A549 (cell line): ENCODE results near the gene DCBLD2. TPM values are rescaled to one million over a fixed set of nuclear protein-coding genes. Genes with fewer than 3 reads are reported as not detected.

Experiments used
- ATAC-seq, 2 experiments: fragments of 200-7000 bp in 1 of 2; fragments of >200 bp in 1 of 2; cut with Nextera tagmentation in 1 of 2; cut with Tn5 transposase in 1 of 2; 3 replicates each; pipeline versions ENCODE4 v1.8.0 to v1.9.1; 2018 to 2020; ENCODE audit warnings: mild to moderate bottlenecking in 1 of 2, moderate library complexity in 1 of 2
- CTCF ChIA-PET: fragments of 300-600 bp; sonication (Branson Sonifier 250); formaldehyde crosslinking; extraction: SDS; loops from one replicate; lab custom pipeline; 2021; ENCODE audit warnings: antibody characterized with exemption, inconsistent platforms; lab: Yijun Ruan, JAX
- POLR2A ChIA-PET: fragments of 350-600 bp; formaldehyde crosslinking; extraction: SDS; loops from one replicate; lab custom pipeline; 2021; ENCODE audit warnings: antibody characterized with exemption, inconsistent platforms; lab: Yijun Ruan, JAX
- DNase-seq, 2 experiments: peaks; one replicate each; pipeline versions ENCODE4 v3.0.0 to v3.0.0-alpha.2; 2011 to 2016; ENCODE audit warnings: low read depth in 1 of 2, low spot score in 1 of 2
- FAIRE-seq: peaks from 2 replicates; lab custom pipeline; 2011; peaks lifted over from hg19 to GRCh38; lab: Jason Lieb, UNC
- H3K27ac ChIP-seq, 2 experiments: fragments of >200 bp; sonication (Bioruptor Twin); formaldehyde crosslinking; 3 replicates each; pipeline ENCODE4 v1.5.1; 2016 to 2017
- H3K4me1 ChIP-seq: fragments of >200 bp; sonication (Bioruptor Twin); formaldehyde crosslinking; 3 replicates; pipeline ENCODE4 v1.6.1; 2016
- H3K4me2 ChIP-seq: fragments of >200 bp; sonication (Bioruptor Twin); formaldehyde crosslinking; 3 replicates; pipeline ENCODE4 v1.6.1; 2016
- H3K4me3 ChIP-seq: fragments of >200 bp; sonication (Bioruptor Twin); formaldehyde crosslinking; 3 replicates; pipeline ENCODE4 v1.5.1; 2016
- H3K9me3 ChIP-seq: fragments of >200 bp; sonication (Bioruptor Twin); formaldehyde crosslinking; 3 replicates; pipeline ENCODE4 v1.6.1; 2016
- ATOH8 ChIP-seq: fragments of 250-450 bp; sonication (Bioruptor Pico); IDR thresholded peaks from 2 replicates; pipeline ENCODE4 v1.5.0; 2020; ENCODE audit warnings: low read depth, mild to moderate bottlenecking, moderate library complexity
- CEBPB ChIP-seq, 2 experiments: fragments of >200 bp in 1 of 2; sonication (Bioruptor Twin) in 1 of 2; formaldehyde crosslinking in 1 of 2; IDR thresholded peaks; 2 replicates each; pipeline ENCODE4 v1.6.1; 2012 to 2016
- CHD2 ChIP-seq: fragments of 150-350 bp; IDR thresholded peaks from 2 replicates; pipeline ENCODE4 v1.6.1; 2014; ENCODE audit warnings: low read length; ENCODE audit not compliant: partially characterized antibody
- CTCF ChIP-seq: fragments of >200 bp; sonication (Bioruptor Twin); formaldehyde crosslinking; IDR thresholded peaks from 3 replicates; pipeline ENCODE4 v1.5.1; 2016
- E2F6 ChIP-seq: IDR thresholded peaks from 2 replicates; pipeline ENCODE4 v1.6.1; 2012; ENCODE audit warnings: low read depth, borderline replicate concordance
- EHF ChIP-seq: fragments of 250-450 bp; sonication (Bioruptor Pico); IDR thresholded peaks from 2 replicates; pipeline ENCODE4 v1.5.0; 2020; ENCODE audit warnings: mild to moderate bottlenecking
- ESRRA ChIP-seq: fragments of 150-350 bp; IDR thresholded peaks from 2 replicates; pipeline ENCODE4 v1.6.1; 2014; ENCODE audit warnings: mild to moderate bottlenecking, low read length, borderline replicate concordance
- FOSB ChIP-seq: fragments of 250-450 bp; sonication (Bioruptor Pico); IDR thresholded peaks from 2 replicates; pipeline ENCODE4 v1.5.0; 2020; ENCODE audit warnings: mild to moderate bottlenecking, moderate library complexity
- GATA3 ChIP-seq: IDR thresholded peaks from 2 replicates; pipeline ENCODE4 v1.6.1; 2012; ENCODE audit warnings: borderline replicate concordance
- HDAC2 ChIP-seq: fragments of 200-600 bp; sonication (generic); IDR thresholded peaks from 2 replicates; pipeline ENCODE4 v1.6.1; 2016
- HMGXB4 ChIP-seq: fragments of 250-450 bp; sonication (Bioruptor Pico); IDR thresholded peaks from 2 replicates; pipeline ENCODE4 v1.5.0; 2021; ENCODE audit warnings: mild to moderate bottlenecking, moderate library complexity, borderline replicate concordance
- HOXB13 ChIP-seq: fragments of 250-450 bp; sonication (Bioruptor Pico); IDR thresholded peaks from 2 replicates; pipeline ENCODE4 v1.5.0; 2020; ENCODE audit warnings: low read depth, mild to moderate bottlenecking, moderate library complexity
- KDM1A ChIP-seq: fragments of 200-600 bp; sonication (generic); IDR thresholded peaks from 2 replicates; pipeline ENCODE4 v1.6.1; 2016; ENCODE audit warnings: low read depth, mild to moderate bottlenecking
- MAFK ChIP-seq: fragments of 450-650 bp; IDR thresholded peaks from 2 replicates; pipeline ENCODE4 v1.6.1; 2014; ENCODE audit not compliant: partially characterized antibody
- MAX ChIP-seq: IDR thresholded peaks from 2 replicates; pipeline ENCODE4 v1.6.1; 2012
- MAZ ChIP-seq: fragments of 150-350 bp; IDR thresholded peaks from 2 replicates; pipeline ENCODE4 v1.6.1; 2014; ENCODE audit warnings: antibody characterized with exemption, low read depth, low read length, borderline replicate concordance
- NFE2L2 ChIP-seq: fragments of 150-350 bp; conservative IDR thresholded peaks from 2 replicates; pipeline ENCODE4 v1.6.1; 2014; ENCODE audit warnings: low read length
- NR3C1 ChIP-seq: fragments of >200 bp; sonication (Bioruptor Twin); formaldehyde crosslinking; IDR thresholded peaks from 3 replicates; pipeline ENCODE4 v1.6.1; 2017
- PBX3 ChIP-seq: IDR thresholded peaks from 2 replicates; pipeline ENCODE4 v1.6.1; 2012
- PHF8 ChIP-seq: fragments of 200-600 bp; sonication (generic); IDR thresholded peaks from 2 replicates; pipeline ENCODE4 v1.6.1; 2016; ENCODE audit warnings: low read depth, mild to moderate bottlenecking, antibody characterized with exemption, moderate library complexity, borderline replicate concordance
- RAD21 ChIP-seq, 2 experiments: fragments of >200 bp in 1 of 2; sonication (Bioruptor Twin) in 1 of 2; formaldehyde crosslinking in 1 of 2; IDR thresholded peaks in 1 of 2; conservative IDR thresholded peaks in 1 of 2; 2 replicates in 1 of 2; 3 replicates in 1 of 2; pipeline ENCODE4 v1.6.1; 2012 to 2018; ENCODE audit warnings: inconsistent platforms in 1 of 2
- REST ChIP-seq: fragments of 200-600 bp; sonication (generic); IDR thresholded peaks from 2 replicates; pipeline ENCODE4 v1.6.1; 2016; ENCODE audit warnings: antibody characterized with exemption, mild to moderate bottlenecking, moderate library complexity
- RFX5 ChIP-seq: fragments of 450-650 bp; IDR thresholded peaks from 2 replicates; pipeline ENCODE4 v1.7.1; 2014; ENCODE audit warnings: antibody characterized with exemption, mild to moderate bottlenecking, moderate library complexity
- RNF2 ChIP-seq: fragments of 200-600 bp; sonication (generic); IDR thresholded peaks from 2 replicates; pipeline ENCODE4 v1.6.1; 2016; ENCODE audit warnings: low read depth, mild to moderate bottlenecking, antibody characterized with exemption, moderate library complexity, borderline replicate concordance
- TFCP2L1 ChIP-seq: fragments of 250-450 bp; sonication (Bioruptor Pico); IDR thresholded peaks from 2 replicates; pipeline ENCODE4 v1.5.0; 2021; ENCODE audit warnings: mild to moderate bottlenecking
- USF2 ChIP-seq: fragments of 450-650 bp; IDR thresholded peaks from 2 replicates; pipeline ENCODE4 v1.6.1; 2014; ENCODE audit warnings: antibody characterized with exemption
- ZNF302 ChIP-seq: fragments of 250-450 bp; sonication (Bioruptor Pico); IDR thresholded peaks from 2 replicates; pipeline ENCODE4 v1.9.0; 2021; ENCODE audit warnings: inconsistent platforms, mild to moderate bottlenecking, moderate library complexity
- WGBS: methylation state at CpG from one replicate; pipeline ENCODE4 v1.1.6; 2017; ENCODE audit errors: missing lambda C conversion rate; 5-methylcytosine and 5-hydroxymethylcytosine counted together
- polyA plus RNA-seq, 4 experiments: library from polyadenylated mRNA; depleted of rRNA in 3 of 4; stranded (reverse); fragments of >200 nt; fragmentation: RNase III in 1 of 4; extraction: RNeasy Plus Mini Kit Qiagen cat#74134 plus additional on column Dnase treatment in 1 of 4; gene quantifications; 2 replicates in 3 of 4; 3 replicates in 1 of 4; pipeline ENCODE4 v1.2.3, GENCODE V29; 2011 to 2017

The DCBLD2 gene
- polyA plus RNA-seq, 2 of the 4 experiments (the other 2 are of a cell fraction) = 266 to 623 TPM

GRCh38 chr3:98914210-98915080, 12.9 kb upstream of the DCBLD2 start:
- POLR2A ChIA-PET = interaction anchor here (1.0 to 6.4 kb wide), 4 partner anchors 9 to 57 kb away, joined by 3 to 57 read pairs (median 5); partner anchors contain the start of gene DCBLD2
- Histone ChIP-seq H3K4me1 (peaks cover 71% of the 10 kb centered on the region), H3K4me2 (peak overlapping the region; percentile 70), H3K9me3 (peaks cover 12% of the 10 kb centered on the region; the same call in 2 of the 3 replicates), H3K4me3 (no peak overlapping the region), H3K27ac (peak overlapping the region; percentile 87 to 99)
- DNase-seq (peak; percentile 65 to 91), FAIRE-seq (peak; percentile 100), ATAC-seq (peak; percentile 91 to 96)
- CTCF ChIA-PET = interaction anchor here (0.6 to 1.9 kb wide), 10 partner anchors 9 to 93 kb away, joined by 3 to 7 read pairs (median 3); no protein-coding TSS in a partner anchor
- WGBS = 19% methylated on average over 10 of the region's 10 CpGs
- TF ChIP-seq USF2 (0 out of 2 replicates have a peak, but pooled peaks have one; percentile 14), ESRRA (no peak), HOXB13 (CRISPR knock-in tag) (peak; percentile 100), EHF (CRISPR knock-in tag) (peak; percentile 100), MAFK (peak; percentile 72), E2F6 (no peak; the same call in 1 of the 2 replicates), RFX5 (no peak), REST (no peak), PBX3 (peak; percentile 59; the same call in 1 of the 2 replicates), HMGXB4 (CRISPR knock-in tag) (peak; percentile 90), MAX (peak; percentile 80), HDAC2 (no peak), KDM1A (no peak), GATA3 (peak; percentile 98), PHF8 (no peak), NFE2L2 (no peak), RAD21 (conservative IDR thresholded peaks at IDR 0.05 in 1 of 2, IDR thresholded peaks at IDR 0.05 in 1 of 2) (peak in 1 of 2 experiments; percentile 54; a peak in 2 of 5 replicates), CTCF (no peak), ATOH8 (CRISPR knock-in tag) (peak; percentile 100), CHD2 (peak; percentile 56), TFCP2L1 (CRISPR knock-in tag) (peak; percentile 97), CEBPB (IDR thresholded peaks at IDR 0.05) (peak; percentile 89 to 94), NR3C1 (no peak), FOSB (CRISPR knock-in tag) (peak; percentile 98), MAZ (no peak), RNF2 (no peak), ZNF302 (CRISPR knock-in tag) (peak; percentile 100)
